Tibial artery (tissue), 4 donors: ENCODE data around the gene PEX14.

Experiments used
- DNase-seq, 2 donors: peaks; one replicate each; pipeline ENCODE4 v3.0.0-alpha.2; 2019
- H3K27ac ChIP-seq, 2 donors: fragments of 200-600 bp; sonication (generic) in 1 of 2; 1 replicate in 1 of 2; 2 replicates in 1 of 2; pipeline ENCODE4 v1.5.1; 2018 to 2019; ENCODE audit warnings: mild to moderate bottlenecking in 1 of 2
- H3K27me3 ChIP-seq, 2 donors: fragments of 200-600 bp; sonication (generic) in 1 of 2; one replicate each; pipeline versions ENCODE4 v1.5.1 to v1.6.0; 2016 to 2019
- H3K36me3 ChIP-seq, 3 donors: fragments of 200-600 bp; sonication (generic) in 2 of 3; one replicate each; pipeline ENCODE4 v1.5.1; 2016 to 2019; ENCODE audit warnings: mild to moderate bottlenecking in 2 of 3
- H3K4me1 ChIP-seq, 4 donors: fragments of 200-600 bp; sonication (generic) in 2 of 4; 1 replicate in 3 of 4; 2 replicates in 1 of 4; pipeline ENCODE4 v1.5.1; 2016 to 2019
- H3K4me3 ChIP-seq, 2 donors: fragments of 200-600 bp; sonication (generic) in 1 of 2; 1 replicate in 1 of 2; 2 replicates in 1 of 2; pipeline ENCODE4 v1.5.1; 2018 to 2019; ENCODE audit warnings: mild to moderate bottlenecking in 2 of 2
- H3K9me3 ChIP-seq, 3 donors: fragments of 200-600 bp; sonication (generic) in 1 of 3; one replicate each; pipeline ENCODE4 v1.5.1; 2016 to 2019
- CTCF ChIP-seq, 2 experiments: fragments of 200-600 bp in 1 of 2; fragments of 450-650 bp in 1 of 2; IDR thresholded peaks; one replicate each; pipeline ENCODE4 v1.5.1; 2017 to 2019; ENCODE audit warnings: antibody characterized with exemption in 2 of 2, mild to moderate bottlenecking in 1 of 2, moderate library complexity in 1 of 2
- intact Hi-C: fragments of 100-400 bp; cut with DNase I; formaldehyde crosslinking; loops from one replicate; pipeline ENCODE4 v1.15.0; 2023; ENCODE audit warnings: low total_unique reads

Gene PEX14

GRCh38 chr1:10588640-10589039 is 113.9 kb downstream of the PEX14 start:
- intact Hi-C loops, result no loop called here
- TF ChIP-seq CTCF (IDR thresholded peaks at IDR 0.05), result no peak

GRCh38 chr1:10589074-10589473 is 114.3 kb downstream of the PEX14 start:
- Histone ChIP-seq H3K36me3 (no peaks in the 10 kb centered on the region), H3K27ac (no peak overlapping the region), H3K9me3 (no peaks in the 10 kb centered on the region), H3K4me1 (no peaks in the 10 kb centered on the region), H3K27me3 (no peaks in the 10 kb centered on the region), H3K4me3 (no peak overlapping the region)
- TF ChIP-seq CTCF (IDR thresholded peaks at IDR 0.05), result no peak
- DNase-seq, result no peak
- intact Hi-C loops, result no loop called here

More at GRCh38 chr1:10588640-10589039, 113.9 kb downstream of the PEX14 start:
- Histone ChIP-seq H3K36me3 (no peaks in the 10 kb centered on the region), H3K27me3 (no peaks in the 10 kb centered on the region), H3K9me3 (no peaks in the 10 kb centered on the region), H3K4me1 (no peaks in the 10 kb centered on the region), H3K27ac (no peak overlapping the region), H3K4me3 (no peak overlapping the region)
- DNase-seq, result no peak

- no peaks in the 10 kb centered on the region for H3K27me3 ChIP-seq
- no peak overlapping the region for H3K27ac ChIP-seq
- no peaks in the 10 kb centered on the region for H3K36me3 ChIP-seq
- no peaks in the 10 kb centered on the region for H3K4me1 ChIP-seq
- intact Hi-C loops, result no loop called here
- no peak for TF ChIP-seq CTCF (IDR thresholded peaks at IDR 0.05)
- H3K4me3 ChIP-seq, result no peak overlapping the region
- DNase-seq, result no peak
- no peaks in the 10 kb centered on the region for H3K9me3 ChIP-seq
Measured at GRCh38 chr1:10591010-10591409, 116.3 kb downstream of the PEX14 start.

GRCh38 chr1:10592373-10592772 is 117.6 kb downstream of the PEX14 start:
- Histone ChIP-seq H3K4me1 (no peaks in the 10 kb centered on the region), H3K9me3 (no peaks in the 10 kb centered on the region), H3K36me3 (no peaks in the 10 kb centered on the region), H3K4me3 (no peak overlapping the region), H3K27me3 (no peaks in the 10 kb centered on the region), H3K27ac (no peak overlapping the region)
- intact Hi-C loops, result no loop called here
- no peak for DNase-seq
- TF ChIP-seq CTCF (IDR thresholded peaks at IDR 0.05), result no peak

GRCh38 chr1:10593750-10594149 is 119.0 kb downstream of the PEX14 start:
- Histone ChIP-seq H3K9me3 (no peaks in the 10 kb centered on the region), H3K27me3 (no peaks in the 10 kb centered on the region), H3K36me3 (no peaks in the 10 kb centered on the region), H3K4me1 (no peaks in the 10 kb centered on the region), H3K4me3 (no peak overlapping the region), H3K27ac (no peak overlapping the region)
- no peak for TF ChIP-seq CTCF (IDR thresholded peaks at IDR 0.05)
- no peak for DNase-seq
- intact Hi-C loops, result no loop called here

GRCh38 chr1:10594595-10595223 is 120.0 kb downstream of the PEX14 start:
- H3K27ac ChIP-seq, result no peak overlapping the region
- no peaks in the 10 kb centered on the region for H3K27me3 ChIP-seq
- H3K9me3 ChIP-seq, result no peaks in the 10 kb centered on the region
- intact Hi-C loops, result no loop called here
- no peak overlapping the region for H3K4me3 ChIP-seq
- H3K4me1 ChIP-seq, result peaks cover 0 to 3% (median 0%) of the 10 kb centered on the region in 4 donors
- TF ChIP-seq CTCF (IDR thresholded peaks at IDR 0.05), result no peak
- H3K36me3 ChIP-seq, result peaks cover 0 to 7% (median 0%) of the 10 kb centered on the region in 3 donors
- no peak for DNase-seq
